Sigmoid colon (tissue), 7 donors: ENCODE results near the gene ETS1. TPM values are rescaled to one million over a fixed set of nuclear protein-coding genes. Genes with fewer than 3 reads are reported as not detected.

Experiments
- DNase-seq: peaks from one replicate; pipeline ENCODE4 v3.0.0-alpha.2; 2019
- H3K27ac ChIP-seq, 4 donors: fragments of 200-600 bp; sonication (generic); one replicate each; pipeline ENCODE4 v1.5.1; 2016 to 2019; ENCODE audit warnings: mild to moderate bottlenecking in 1 of 4
- H3K27me3 ChIP-seq, 3 donors: fragments of 200-600 bp; sonication (generic); one replicate each; pipeline ENCODE4 v1.5.1; 2019; ENCODE audit warnings: mild to moderate bottlenecking in 1 of 3
- H3K36me3 ChIP-seq, 4 donors: fragments of 200-600 bp; sonication (generic); one replicate each; pipeline ENCODE4 v1.5.1; 2016 to 2019
- H3K4me1 ChIP-seq, 4 donors: fragments of 200-600 bp; sonication (generic); one replicate each; pipeline ENCODE4 v1.5.1; 2017 to 2019
- H3K4me3 ChIP-seq, 4 donors: fragments of 200-600 bp; sonication (generic); one replicate each; pipeline ENCODE4 v1.5.1; 2017 to 2019; ENCODE audit warnings: mild to moderate bottlenecking in 2 of 4, moderate library complexity in 1 of 4
- H3K9me3 ChIP-seq, 4 donors: fragments of 200-600 bp in 3 of 4; sonication (generic) in 3 of 4; one replicate each; pipeline versions ENCODE4 v1.5.1 to v1.6.1; 2013 to 2019
- CTCF ChIP-seq, 4 experiments: fragments of 450-650 bp in 3 of 4; fragments of 200-600 bp in 1 of 4; IDR thresholded peaks; one replicate each; pipeline ENCODE4 v1.5.1; 2016 to 2019; ENCODE audit warnings: antibody characterized with exemption in 4 of 4, mild to moderate bottlenecking in 3 of 4, moderate library complexity in 2 of 4
- EP300 ChIP-seq, 4 donors: sonication (generic); formaldehyde crosslinking; IDR thresholded peaks; one replicate each; pipeline ENCODE4 v1.6.1; 2017; ENCODE audit warnings: antibody characterized with exemption in 4 of 4
- POLR2A ChIP-seq, 2 donors: fragments of 450-650 bp; IDR thresholded peaks; one replicate each; pipeline ENCODE4 v1.6.1; 2016; ENCODE audit warnings: antibody characterized with exemption in 2 of 2, mild to moderate bottlenecking in 2 of 2, moderate library complexity in 2 of 2
- POLR2AphosphoS5 ChIP-seq, 4 donors: sonication (generic); formaldehyde crosslinking; IDR thresholded peaks; one replicate each; pipeline ENCODE4 v1.6.1; 2017; ENCODE audit warnings: antibody characterized with exemption in 4 of 4
- WGBS, 2 donors: extraction: QIAGEN DNeasy Blood & Tissue Kit; methylation state at CpG; one replicate each; pipeline ENCODE4 v1.1.7; 2013; 5-methylcytosine and 5-hydroxymethylcytosine counted together
- intact Hi-C: fragments of 100-400 bp; cut with DNase I; formaldehyde crosslinking; loops from one replicate; pipeline ENCODE4 v1.15.1; 2023
- polyA plus RNA-seq, 3 donors: library from polyadenylated mRNA; stranded (reverse); fragments of 200-250 nt; gene quantifications; one replicate each; pipeline ENCODE4 v1.2.3, GENCODE V29; 2013
- total RNA-seq, 4 donors: library from RNA; depleted of rRNA; stranded (reverse); fragments of >200 nt; gene quantifications; one replicate each; pipeline ENCODE4 v1.1.0, GENCODE V29; 2016
- donor health status: healthy with polysubstance abuse.
- donor health status: Bipolar disorder and iron deficiency.
- donor health status: healthy.

ETS1 gene
- total and polyA plus RNA-seq, 7 donors, result 12.5 to 122 (median 24.6) TPM

DNA sequence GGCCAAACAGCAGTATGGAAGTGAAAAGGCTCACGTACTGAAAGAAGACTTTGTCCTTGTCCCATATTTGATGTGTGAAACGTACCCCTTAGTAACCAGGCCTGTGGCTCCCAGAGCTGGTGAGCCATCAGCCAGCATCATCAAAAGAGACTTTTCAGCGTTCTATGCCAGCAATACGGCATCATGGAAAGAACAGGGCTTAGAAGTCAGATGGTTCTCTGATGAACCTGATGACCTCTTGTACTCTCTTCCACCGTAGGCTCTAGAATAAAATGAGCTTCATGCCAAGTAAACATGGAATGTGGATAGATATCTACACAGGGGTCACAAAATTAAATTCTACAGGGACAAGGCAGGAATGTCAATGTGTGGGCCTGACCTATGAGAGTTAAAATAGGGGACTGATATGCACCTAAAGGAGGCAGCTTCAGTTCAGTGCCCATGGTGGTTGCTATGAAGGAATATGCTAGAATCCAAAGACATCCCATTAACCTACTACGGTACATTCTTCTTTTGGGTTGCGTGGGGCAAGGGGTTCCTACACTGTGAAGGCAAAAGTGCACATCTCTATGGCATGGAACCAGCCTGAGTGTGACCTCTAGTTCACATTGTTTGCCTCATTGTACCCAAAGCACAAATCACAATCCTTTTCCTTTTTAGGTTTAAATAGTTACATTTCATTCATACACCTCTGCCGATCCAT is 130.6 kb downstream of the ETS1 start:
- peaks cover 0 to 30% (median 3%) of the 10 kb centered on the region in 4 donors for H3K36me3 ChIP-seq
- 91 to 93% methylated on average over 8 of the region's 8 CpGs for WGBS, 2 donors

GRCh38 chr11:128455766-128456165 is 131.6 kb downstream of the ETS1 start:
- no peak for DNase-seq
- 91 to 92% methylated on average over 5 of the region's 5 CpGs for WGBS, 2 donors

More for the DNA sequence above, 130.6 kb downstream of the ETS1 start:
- Histone ChIP-seq H3K27ac (peak overlapping the region in 2 of 4 donors; percentile 2 to 42), H3K4me3 (no peak overlapping the region), H3K4me1 (peaks cover 0 to 28% (median 21%) of the 10 kb centered on the region in 4 donors), H3K27me3 (no peaks in the 10 kb centered on the region), H3K9me3 (no peaks in the 10 kb centered on the region)
- TF ChIP-seq EP300 (IDR thresholded peaks at IDR 0.05), result no peak
- no peak for TF ChIP-seq CTCF (IDR thresholded peaks at IDR 0.05)
- TF ChIP-seq POLR2AphosphoS5 (IDR thresholded peaks at IDR 0.05), result peak in 2 of 4 donors; percentile 8 to 19
- intact Hi-C loops, result loop anchor here (10.0 kb wide), 1 partner anchor 68 kb away; no protein-coding TSS in a partner anchor
- DNase-seq, result no peak

DNA sequence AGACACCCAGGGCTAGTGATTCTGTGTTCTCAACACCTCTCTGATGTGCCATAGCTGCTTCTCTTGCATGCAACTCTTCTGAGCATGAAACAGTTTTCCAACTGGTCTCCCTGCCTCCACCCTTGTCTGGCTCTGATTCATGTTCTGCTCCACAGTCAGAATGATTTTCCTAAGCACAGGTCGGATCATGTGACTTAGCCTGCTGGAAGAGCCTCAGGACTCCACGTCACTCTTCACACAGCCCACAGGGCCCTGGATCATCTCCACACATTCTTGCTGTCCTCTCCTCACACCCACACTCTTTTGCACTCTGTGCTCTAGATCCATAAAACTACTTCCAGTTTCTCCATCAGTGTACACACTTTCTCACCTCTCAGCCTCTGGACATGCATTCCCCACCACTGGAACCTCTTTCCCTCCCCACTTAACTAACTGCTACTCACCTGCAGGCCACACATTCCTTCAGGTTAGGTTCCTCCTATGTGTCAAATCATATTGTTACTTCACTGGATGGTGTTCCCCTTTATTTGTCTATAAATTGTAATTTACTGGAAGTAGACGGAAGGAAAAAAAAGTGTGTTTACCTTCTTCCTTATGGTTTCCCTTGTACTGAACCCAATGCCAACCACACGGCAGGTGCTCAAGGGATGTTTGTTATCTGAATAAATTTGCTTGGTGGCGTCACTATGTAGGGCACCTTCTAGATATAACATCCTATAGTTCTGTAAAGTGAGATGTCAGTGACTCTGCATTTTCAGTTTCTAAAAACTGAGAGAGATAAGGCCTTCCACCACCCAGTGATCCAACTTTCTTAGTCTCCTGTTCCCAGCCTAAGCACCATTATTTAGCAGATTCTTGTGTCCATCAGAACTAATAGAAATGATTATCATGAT is 133.7 kb downstream of the ETS1 start:
- WGBS, 2 donors, result 17 to 60% methylated on average over 5 of the region's 5 CpGs
- peak; percentile 91 for DNase-seq
- intact Hi-C loops, result loop anchor here (5.0 to 10.0 kb wide), 2 partner anchors 46 to 71 kb away; no protein-coding TSS in a partner anchor
- Histone ChIP-seq H3K36me3 (peaks cover 0 to 13% (median 0%) of the 10 kb centered on the region in 4 donors), H3K4me3 (no peak overlapping the region), H3K27ac (peak overlapping the region in 3 of 4 donors; percentile 41 to 56 (median 43)), H3K4me1 (peaks cover 0 to 28% (median 21%) of the 10 kb centered on the region in 4 donors), H3K9me3 (no peaks in the 10 kb centered on the region), H3K27me3 (no peaks in the 10 kb centered on the region)
- no peak for TF ChIP-seq POLR2A (IDR thresholded peaks at IDR 0.05)
- peak in 2 of 4 donors; percentile 61 to 72 for TF ChIP-seq EP300 (IDR thresholded peaks at IDR 0.05)
- peak; percentile 25 to 87 (median 61) for TF ChIP-seq POLR2AphosphoS5 (IDR thresholded peaks at IDR 0.05)

More at GRCh38 chr11:128455766-128456165, 131.6 kb downstream of the ETS1 start:
- Histone ChIP-seq H3K4me1 (peaks cover 0 to 28% (median 21%) of the 10 kb centered on the region in 4 donors), H3K27me3 (no peaks in the 10 kb centered on the region), H3K9me3 (no peaks in the 10 kb centered on the region), H3K27ac (peak overlapping the region in 2 of 4 donors; percentile 2 to 42), H3K36me3 (peaks cover 0 to 21% (median under 1%) of the 10 kb centered on the region in 4 donors), H3K4me3 (no peak overlapping the region)
- TF ChIP-seq POLR2AphosphoS5 (IDR thresholded peaks at IDR 0.05) (peak; percentile 57 to 83 (median 70)), POLR2A (IDR thresholded peaks at IDR 0.05) (no peak), CTCF (IDR thresholded peaks at IDR 0.05) (no peak), EP300 (IDR thresholded peaks at IDR 0.05) (peak in 2 of 4 donors; percentile 13 to 17)
- intact Hi-C loops, result loop anchor here (10.0 kb wide), 1 partner anchor 69 kb away; no protein-coding TSS in a partner anchor

- H3K36me3 ChIP-seq, result no peaks in the 10 kb centered on the region
Measured at GRCh38 chr11:128451652-128452470, 135.5 kb downstream of the ETS1 start.

More at GRCh38 chr11:128451652-128452470, 135.5 kb downstream of the ETS1 start:
- H3K27me3 ChIP-seq, result no peaks in the 10 kb centered on the region
- peak overlapping the region in 2 of 4 donors; percentile 19 to 26 for H3K4me3 ChIP-seq
- intact Hi-C loops, result loop anchor here (5.0 to 10.0 kb wide), 2 partner anchors 45 to 73 kb away; no protein-coding TSS in a partner anchor
- WGBS, 2 donors, result 29 to 69% methylated on average over 26 of the region's 26 CpGs
- H3K27ac ChIP-seq, result peak overlapping the region; percentile 24 to 56 (median 34)
- DNase-seq, result peak; percentile 81
- H3K4me1 ChIP-seq, result peaks cover 0 to 28% (median 21%) of the 10 kb centered on the region in 4 donors
- TF ChIP-seq POLR2A (IDR thresholded peaks at IDR 0.05), result no peak
- TF ChIP-seq EP300 (IDR thresholded peaks at IDR 0.05), result no peak
- peak in 2 of 4 donors; percentile 9 to 16 for TF ChIP-seq POLR2AphosphoS5 (IDR thresholded peaks at IDR 0.05)
- no peak for TF ChIP-seq CTCF (IDR thresholded peaks at IDR 0.05)
- H3K9me3 ChIP-seq, result no peaks in the 10 kb centered on the region
